ENCODE results near the gene WFDC8.

WFDC8 gene

DNA sequence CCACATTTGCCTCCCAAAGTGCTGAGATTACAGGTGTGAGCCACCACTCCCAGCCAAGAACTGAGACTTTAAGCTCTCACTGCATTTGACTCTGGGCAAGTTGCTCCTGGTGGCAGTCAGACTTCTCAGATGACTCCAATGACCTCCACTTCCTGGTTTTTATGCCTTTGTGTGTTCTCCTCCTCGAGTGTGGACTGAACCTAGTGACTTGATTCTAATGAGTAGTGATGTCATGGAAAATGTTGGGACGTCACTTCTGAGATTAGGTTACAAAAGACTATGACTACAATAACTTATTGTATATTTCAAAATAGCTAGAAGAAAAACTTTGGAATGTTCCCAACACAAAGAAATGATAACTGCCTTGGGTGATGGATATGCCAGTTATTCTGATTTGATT lies 75.7 kb downstream of the WFDC8 start:
- no peak for TF ChIP-seq EZH2 (IDR thresholded peaks at IDR 0.05; ENCODE audit: borderline replicate concordance, low read length)
- TF ChIP-seq, protein P1, sequence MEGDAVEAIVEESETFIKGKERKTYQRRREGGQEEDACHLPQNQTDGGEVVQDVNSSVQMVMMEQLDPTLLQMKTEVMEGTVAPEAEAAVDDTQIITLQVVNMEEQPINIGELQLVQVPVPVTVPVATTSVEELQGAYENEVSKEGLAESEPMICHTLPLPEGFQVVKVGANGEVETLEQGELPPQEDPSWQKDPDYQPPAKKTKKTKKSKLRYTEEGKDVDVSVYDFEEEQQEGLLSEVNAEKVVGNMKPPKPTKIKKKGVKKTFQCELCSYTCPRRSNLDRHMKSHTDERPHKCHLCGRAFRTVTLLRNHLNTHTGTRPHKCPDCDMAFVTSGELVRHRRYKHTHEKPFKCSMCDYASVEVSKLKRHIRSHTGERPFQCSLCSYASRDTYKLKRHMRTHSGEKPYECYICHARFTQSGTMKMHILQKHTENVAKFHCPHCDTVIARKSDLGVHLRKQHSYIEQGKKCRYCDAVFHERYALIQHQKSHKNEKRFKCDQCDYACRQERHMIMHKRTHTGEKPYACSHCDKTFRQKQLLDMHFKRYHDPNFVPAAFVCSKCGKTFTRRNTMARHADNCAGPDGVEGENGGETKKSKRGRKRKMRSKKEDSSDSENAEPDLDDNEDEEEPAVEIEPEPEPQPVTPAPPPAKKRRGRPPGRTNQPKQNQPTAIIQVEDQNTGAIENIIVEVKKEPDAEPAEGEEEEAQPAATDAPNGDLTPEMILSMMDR (IDR thresholded peaks at IDR 0.05; ENCODE audit: low read length) = no peak
- Histone ChIP-seq H3K4me1 (ENCODE audit: insufficient read depth, low read length, severe bottlenecking) (no peaks in the 10 kb centered on the region), H3K79me2 (ENCODE audit: insufficient read depth, low read length) (no peaks in the 10 kb centered on the region), H3F3A (ENCODE audit: insufficient read depth, low read length) (no peaks in the 10 kb centered on the region), H2AFZ (ENCODE audit: low read length) (no peak overlapping the region), H3K9me2 (ENCODE audit: low read depth, low read length) (no peaks in the 10 kb centered on the region), H3K9me3 (ENCODE audit: low read length) (no peaks in the 10 kb centered on the region), H3K9ac (ENCODE audit: low read length) (no peak overlapping the region), H3K27ac (ENCODE audit: low read depth, low read length, poor library complexity, severe bottlenecking) (no peak overlapping the region), H3K4me3 (ENCODE audit: low read depth, low read length, poor library complexity, severe bottlenecking) (no peak overlapping the region), H3K27me3 (ENCODE audit: insufficient read depth, low read length) (no peaks in the 10 kb centered on the region), H4K20me1 (ENCODE audit: insufficient read depth, low read length) (no peaks in the 10 kb centered on the region), H3K4me2 (ENCODE audit: low read length) (no peak overlapping the region), H3K36me3 (ENCODE audit: insufficient read depth, low read length) (no peaks in the 10 kb centered on the region)

DNA sequence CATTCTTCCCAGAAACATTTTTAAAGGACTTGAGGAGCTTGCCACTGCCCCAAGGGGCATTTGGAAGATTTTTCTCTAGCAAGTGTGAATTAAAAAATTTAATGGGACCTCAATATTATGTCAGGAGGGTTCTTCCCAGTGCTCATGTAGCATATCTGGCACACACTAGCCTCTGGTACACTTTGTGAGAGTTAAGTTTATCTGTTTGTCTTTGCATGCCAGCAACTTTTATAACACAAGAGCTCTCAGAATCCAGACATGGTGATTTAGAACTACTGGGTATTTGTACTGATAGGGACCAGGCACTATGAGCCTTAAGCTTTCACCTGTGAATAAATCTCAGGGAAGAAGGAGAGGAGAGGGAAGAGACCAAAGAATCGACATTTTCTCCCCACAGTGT lies 76.5 kb downstream of the WFDC8 start:
- H3F3A ChIP-seq (ENCODE audit: insufficient read depth, low read length) = no peaks in the 10 kb centered on the region
- H3K4me1 ChIP-seq (ENCODE audit: insufficient read depth, low read length, severe bottlenecking) = no peaks in the 10 kb centered on the region
- no peaks in the 10 kb centered on the region for H3K79me2 ChIP-seq (ENCODE audit: insufficient read depth, low read length)
- H3K27me3 ChIP-seq (ENCODE audit: insufficient read depth, low read length) = no peaks in the 10 kb centered on the region
- H3K9me2 ChIP-seq (ENCODE audit: low read depth, low read length) = no peaks in the 10 kb centered on the region
- H3K9ac ChIP-seq (ENCODE audit: low read length) = no peak overlapping the region
- no peaks in the 10 kb centered on the region for H3K9me3 ChIP-seq (ENCODE audit: low read length)
- TF ChIP-seq EZH2 (IDR thresholded peaks at IDR 0.05; ENCODE audit: borderline replicate concordance, low read length) = no peak
- TF ChIP-seq, protein P1 (IDR thresholded peaks at IDR 0.05; ENCODE audit: low read length) = no peak
- no peaks in the 10 kb centered on the region for H3K36me3 ChIP-seq (ENCODE audit: insufficient read depth, low read length)
- no peak overlapping the region for H3K4me2 ChIP-seq (ENCODE audit: low read length)
- no peak overlapping the region for H3K27ac ChIP-seq (ENCODE audit: low read depth, low read length, poor library complexity, severe bottlenecking)
- H4K20me1 ChIP-seq (ENCODE audit: insufficient read depth, low read length) = no peaks in the 10 kb centered on the region
- no peak overlapping the region for H2AFZ ChIP-seq (ENCODE audit: low read length)
- H3K4me3 ChIP-seq (ENCODE audit: low read depth, low read length, poor library complexity, severe bottlenecking) = no peak overlapping the region
